MV-4-11 (cell line): ENCODE results near the gene BRPF3.

Source experiments
- DNase-seq: peaks from one replicate; lab custom pipeline; 2025; lab: John Stamatoyannopoulos, UW

Gene BRPF3

DNA sequence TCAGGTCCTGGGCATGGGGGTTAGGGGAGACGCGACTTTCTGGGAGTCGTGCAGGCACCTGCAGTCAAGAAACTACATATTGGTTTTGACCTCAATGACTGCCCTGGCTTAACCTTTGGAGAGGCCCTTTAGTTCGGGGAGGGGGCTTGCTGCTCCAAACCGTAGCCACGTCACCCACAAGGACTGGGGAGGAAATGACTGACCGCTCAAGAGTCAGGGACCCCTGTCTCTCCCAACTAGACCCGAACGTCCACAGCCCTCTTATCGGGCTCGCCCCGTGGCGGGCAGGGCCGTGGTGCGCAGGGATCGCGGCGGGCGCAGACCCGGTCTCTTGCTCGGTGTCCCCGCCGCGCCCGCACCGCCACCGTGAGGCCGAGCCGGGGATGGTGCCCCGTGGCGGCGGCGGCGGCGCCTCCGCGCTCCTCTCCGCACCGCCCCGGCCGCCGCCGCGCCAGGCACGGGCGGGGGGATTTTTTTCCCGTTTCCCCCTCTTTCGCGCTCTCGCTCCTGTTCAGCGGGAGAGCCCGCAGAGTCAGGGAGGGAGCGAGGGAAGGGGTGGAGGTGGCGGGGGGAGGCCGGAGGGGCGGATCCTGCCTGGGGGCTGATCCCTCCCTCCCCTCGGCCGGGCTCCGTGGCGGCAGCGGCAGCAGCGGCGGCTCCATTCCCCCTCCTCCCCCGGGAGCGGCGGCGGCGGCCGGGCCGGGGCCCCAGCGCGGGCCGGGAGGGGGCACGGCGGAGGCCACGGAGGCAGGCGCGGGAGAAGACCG, at the start of gene BRPF3:
Gene BRPF3 (plus strand): TSS at position 632 of the 767 bp plus-strand sequence. CDS start 3,579 bp downstream, outside the sequence.
- peak; percentile 42 for DNase-seq

DNA sequence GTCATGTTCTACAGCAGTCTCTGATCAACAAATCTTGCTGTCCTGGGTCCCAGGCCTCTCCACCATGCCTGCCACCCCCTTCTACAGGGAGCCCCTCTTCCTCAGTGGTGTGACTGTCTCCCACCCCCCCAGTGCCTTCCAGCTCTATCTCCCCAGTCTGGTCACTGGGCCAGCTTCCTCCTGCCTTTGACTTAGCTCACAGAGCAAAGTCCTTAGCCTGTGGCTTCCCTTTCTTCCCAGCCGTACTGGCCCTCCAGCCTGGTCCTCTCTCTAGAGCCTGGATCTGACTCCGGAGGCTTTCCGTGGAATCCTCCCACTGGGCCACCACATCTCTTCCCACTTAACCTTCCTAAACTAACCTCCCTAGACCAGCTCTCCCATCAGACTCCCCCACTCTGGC, 49.2 kb upstream of the BRPF3 start:
- DNase-seq: no peak

DNA sequence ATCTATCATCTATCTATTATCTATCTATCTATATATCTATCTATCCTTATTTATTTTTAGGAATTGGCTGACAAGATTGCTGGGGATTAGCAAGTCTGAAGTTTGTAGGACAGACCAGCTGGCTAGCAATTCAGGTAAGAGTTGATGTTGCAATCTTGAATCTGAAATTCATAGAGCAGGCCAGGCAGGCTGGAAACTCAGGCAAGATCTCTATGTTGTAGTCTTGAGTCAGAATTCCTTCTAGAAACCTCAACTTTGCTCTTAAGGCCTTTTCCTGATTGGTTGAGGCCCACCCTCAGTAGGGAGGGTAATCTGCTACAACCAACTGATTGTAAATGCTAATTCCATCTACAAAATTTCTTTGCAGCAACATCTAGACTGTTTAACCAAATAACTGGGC, 47.1 kb upstream of the BRPF3 start:
- DNase-seq: no peak

DNA sequence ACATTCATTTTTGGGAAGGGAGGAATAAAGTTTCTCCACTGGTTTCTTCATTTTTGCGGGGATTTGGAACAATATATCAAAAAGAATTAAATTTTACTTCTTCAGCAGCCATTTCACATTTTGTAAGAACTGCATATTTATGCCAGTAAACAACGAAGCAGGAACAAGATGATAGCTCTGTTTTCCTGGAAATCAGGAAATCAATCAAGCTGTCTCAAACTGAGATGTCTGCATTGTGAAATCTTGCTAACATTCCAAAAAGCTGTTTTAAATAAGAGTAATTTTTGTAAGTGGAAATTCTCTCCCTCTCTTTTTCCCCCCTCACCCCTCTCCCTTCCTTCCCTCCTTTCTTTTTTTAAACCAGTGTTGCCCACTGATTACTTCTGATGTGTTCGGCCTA, 46.3 kb upstream of the BRPF3 start:
- DNase-seq: no peak

DNA sequence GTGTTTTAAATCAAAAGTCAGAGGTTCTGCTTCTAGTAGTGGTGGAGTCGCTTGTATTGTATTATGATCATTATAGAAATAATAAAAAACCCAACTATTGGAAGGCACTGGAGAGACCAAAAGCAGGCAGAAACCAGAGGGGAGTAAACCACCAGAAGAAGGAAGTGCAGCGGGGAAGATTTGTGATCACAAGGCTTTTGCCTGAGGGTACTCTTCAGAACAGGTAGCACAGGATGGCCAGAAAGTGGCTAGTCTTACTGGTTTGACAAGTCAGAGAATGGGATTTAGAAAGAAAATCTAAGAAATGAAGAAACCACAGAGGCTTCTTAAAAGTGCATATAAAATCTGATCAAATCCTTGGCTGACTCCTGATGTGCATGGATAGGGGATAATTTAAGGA, 42.3 kb upstream of the BRPF3 start:
- DNase-seq: no peak

DNA sequence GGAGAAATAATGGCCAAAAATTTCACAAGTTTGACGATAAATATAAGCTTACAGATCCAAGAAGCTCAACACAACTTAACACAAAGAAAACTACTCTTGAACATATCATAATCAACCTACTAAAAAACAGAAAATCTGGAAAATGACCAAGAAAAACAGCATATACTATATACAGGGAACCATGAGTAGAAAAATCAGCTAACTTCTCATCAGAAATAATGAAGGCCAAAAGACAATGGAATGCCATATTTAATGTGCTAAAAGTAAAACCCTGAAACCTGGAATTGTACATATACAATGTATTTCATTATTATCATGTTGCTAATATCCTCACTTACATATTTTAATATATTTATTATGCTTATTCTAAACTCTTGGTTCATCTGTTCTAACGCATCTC, 40.9 kb upstream of the BRPF3 start:
- DNase-seq: no peak

DNA sequence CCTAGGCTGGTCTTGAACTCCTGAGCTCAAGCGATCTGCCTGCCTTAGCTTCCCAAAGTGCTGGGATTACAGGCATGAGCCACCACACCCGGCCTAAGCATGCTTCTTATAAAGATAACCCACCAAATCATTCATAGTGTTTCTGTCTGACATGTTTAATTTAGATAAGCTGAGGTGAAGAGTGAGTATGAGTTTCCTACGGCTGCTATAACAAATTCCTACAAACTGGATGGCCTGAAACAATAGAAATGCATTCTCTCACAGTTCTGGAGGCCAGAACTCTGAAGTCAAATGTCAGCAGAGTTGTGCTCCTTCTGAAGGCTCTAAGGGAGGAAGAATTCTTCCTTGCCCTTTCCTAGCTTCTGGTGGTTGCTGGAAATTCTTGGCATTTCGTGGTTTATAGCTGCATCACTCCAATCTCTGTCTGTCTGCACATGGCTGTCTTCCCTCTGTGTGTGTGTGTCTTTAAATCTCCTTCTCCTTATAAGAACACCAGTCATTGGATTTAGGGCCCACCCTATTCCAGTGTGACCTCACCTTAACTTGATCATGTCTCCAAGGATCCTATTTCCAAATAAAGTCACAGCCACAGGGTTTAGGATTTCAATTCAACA, 36.3 kb upstream of the BRPF3 start:
- DNase-seq: no peak

DNA sequence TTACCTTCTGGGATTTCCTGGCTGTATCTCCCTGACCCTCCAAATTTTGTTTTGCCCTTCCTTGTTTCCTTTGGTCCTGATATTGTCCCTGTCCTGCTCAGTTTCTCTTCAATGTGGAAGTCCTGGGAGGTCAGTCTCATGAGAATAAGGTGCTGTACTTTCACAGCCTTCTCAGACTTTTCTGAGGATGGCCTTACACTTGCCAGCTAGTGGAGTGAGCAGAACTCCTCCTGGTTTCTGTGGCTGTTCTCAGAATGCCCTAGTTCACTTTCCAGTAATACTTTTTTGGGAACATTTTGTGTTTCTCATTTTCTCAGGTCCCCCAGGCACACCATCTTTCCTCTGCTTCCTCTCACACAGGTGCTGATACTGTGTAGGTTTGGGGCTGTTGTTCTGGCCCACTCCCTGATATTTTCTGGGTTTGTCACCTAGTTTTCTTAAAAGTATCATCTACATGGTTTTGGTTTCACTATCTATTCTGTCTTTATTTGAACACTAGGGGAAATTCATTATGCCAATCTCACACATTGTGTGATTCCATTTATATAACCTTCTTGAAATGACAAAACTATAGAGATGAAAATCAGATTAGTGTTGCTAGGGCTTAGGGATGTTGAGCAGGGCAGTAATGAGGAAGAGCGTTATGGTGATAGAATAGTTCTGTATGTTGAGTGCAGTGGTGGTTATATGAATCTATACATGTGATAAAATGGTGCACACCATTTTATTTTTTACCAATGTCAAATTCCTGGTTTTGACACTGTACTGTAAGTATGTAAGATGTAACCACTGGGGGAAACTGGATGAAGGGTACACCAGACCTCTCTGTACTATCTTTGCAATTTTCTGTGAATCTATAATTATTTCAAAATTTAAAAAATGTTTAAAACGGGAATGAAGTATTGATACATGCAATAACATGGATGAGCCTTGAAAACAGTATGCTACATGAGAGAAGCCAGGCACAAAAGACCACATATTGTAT, 27.2 kb upstream of the BRPF3 start:
- DNase-seq: no peak

DNA sequence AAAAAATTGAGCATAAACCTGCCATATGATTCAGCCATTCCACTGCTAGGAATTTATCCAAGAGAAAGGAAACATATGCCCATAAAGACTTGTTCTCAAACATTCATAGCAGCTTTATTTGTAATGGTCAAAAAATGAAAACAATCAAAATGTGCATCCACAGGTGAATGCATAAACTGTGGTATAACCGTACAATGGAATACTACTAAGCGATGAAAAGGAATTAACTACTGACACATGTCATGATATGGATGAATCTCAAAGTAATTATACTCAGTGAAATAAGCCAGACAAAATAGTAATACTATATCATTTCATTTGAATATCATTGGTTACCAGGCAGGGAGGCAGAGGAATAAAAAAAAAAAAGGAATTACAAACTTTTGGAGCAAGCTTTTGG, 25.8 kb upstream of the BRPF3 start:
- DNase-seq: no peak

DNA sequence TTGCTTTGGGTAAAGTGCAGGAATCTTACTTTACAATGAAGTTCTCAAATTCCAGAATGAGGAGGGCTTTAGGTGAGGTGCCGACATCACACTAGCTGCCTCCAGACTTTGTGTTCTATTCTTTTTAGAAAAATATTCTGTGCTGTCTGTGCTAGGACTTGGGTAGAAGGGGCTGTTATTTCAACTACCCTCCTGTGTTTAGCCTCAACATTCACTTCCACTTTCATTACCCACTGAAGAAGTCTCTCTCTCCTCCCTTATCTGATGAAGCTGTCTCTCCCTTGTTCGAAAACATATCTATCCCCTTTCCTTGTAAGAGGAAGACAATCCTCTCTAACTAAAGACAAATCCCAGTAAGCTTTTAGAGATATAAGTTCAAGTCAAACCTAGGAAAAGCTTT, 25.0 kb upstream of the BRPF3 start:
- peak; percentile 25 for DNase-seq

DNA sequence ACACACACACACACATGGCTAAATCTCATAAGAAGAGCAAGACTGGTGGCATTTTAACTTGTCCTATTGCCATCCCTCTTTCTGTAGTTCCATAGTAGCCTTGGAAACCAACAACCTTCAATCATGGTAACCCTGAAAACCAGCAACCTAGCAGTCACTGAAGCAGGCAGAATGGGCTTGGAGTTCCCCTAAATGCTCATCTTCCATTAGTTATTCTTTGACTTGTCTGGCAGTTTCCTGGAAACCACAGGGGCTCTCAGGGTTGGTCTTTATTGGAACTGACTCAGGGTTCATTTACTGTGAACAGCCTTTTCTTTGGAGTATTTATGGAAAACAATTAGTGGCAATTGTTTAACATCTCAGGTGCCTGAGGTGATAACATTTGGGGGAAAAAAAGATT, 19.4 kb upstream of the BRPF3 start:
- DNase-seq: no peak

DNA sequence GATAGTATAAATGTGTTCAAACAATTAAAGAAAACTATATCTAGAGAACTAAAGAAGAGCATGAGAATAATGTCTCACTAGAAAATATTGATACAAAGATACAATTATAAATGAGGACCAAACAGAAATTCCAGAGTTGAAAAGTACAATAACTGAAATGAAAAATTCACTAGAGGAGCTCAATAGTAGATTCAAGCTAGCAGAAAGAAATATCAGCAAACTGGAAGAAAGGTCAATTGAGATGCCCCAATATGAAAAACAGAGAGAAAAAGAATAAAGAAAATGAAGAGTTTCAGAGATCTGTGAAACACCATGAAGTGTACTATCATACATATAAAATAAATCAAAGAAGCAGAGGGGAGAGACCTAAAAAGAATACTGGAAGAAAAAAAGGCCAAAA, 18.0 kb upstream of the BRPF3 start:
- DNase-seq: no peak

DNA sequence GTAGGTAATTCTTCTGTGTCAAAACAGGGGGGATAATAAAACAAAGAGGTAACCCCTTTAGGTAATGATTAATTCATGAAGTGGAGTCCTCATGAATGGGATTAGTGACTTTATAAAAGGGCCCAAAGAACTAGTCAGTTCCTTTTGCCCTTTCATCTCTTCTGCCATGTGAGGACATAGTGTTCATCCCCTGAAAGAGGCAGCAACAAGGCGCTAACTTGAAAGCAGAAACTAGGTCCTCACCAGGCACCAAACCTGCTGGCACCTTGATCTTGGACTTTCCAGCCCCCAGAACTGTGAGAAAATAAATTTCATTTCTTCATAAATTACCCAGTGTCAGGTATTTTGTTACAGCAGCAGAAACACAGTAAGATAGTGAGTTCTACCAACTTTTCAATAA, 16.4 kb upstream of the BRPF3 start:
- no peak for DNase-seq

DNA sequence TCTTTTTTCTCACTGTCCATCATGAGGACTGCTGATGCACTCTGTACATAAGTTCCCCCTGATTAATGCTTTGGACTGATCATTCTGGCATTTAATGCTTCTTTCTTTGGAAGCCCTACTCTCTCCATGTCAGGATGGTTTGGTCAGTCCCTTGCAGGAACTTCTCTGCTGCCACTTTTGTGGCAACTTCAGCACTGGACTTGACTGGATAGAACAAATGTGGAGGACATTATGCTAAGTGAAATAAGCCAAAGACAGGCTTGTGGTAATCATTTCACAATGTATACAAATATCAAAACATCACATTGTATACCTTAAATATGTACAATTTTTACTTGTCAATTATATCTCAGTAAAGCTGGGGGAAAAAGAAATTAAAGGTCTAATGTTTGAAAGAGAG, 12.2 kb upstream of the BRPF3 start:
- DNase-seq: no peak

DNA sequence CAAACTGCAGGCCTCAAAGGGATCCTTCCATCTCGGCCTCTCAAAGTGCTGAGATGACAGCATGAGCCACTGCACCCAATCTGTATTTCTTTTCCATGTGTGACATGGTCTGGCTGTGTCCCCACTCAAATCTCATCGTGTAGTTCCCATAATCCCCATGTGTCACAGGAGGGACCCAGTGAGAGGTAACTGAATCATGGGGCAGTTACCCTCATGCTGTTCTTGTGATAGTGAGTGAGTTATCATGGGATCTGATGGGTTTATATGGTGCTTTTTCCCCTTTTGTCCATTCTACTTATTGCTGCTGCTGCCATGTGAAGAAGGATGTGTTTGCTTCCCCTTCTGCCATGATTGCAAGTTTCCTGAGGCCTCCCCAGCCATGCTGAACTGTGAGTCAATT, 10.3 kb upstream of the BRPF3 start:
- DNase-seq: no peak

DNA sequence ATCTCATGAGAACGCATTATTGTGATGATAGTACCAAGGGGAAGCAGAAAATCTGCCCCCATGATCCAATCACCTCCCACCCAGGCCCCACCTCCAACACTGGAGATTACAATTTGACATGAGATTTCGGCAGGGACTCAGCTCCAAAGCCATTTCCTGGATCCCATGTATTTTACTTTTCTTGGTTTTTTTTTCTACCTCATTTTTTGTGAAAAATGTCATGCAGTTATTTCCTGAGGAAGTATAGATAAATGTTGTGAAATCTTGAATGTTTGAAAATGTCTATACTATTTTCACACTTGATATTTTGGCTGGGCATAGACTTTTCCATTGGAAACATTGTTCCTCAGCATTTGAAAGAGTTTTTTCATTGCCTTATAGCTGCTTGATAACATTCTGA, 9.1 kb upstream of the BRPF3 start:
- DNase-seq: peak; percentile 34

DNA sequence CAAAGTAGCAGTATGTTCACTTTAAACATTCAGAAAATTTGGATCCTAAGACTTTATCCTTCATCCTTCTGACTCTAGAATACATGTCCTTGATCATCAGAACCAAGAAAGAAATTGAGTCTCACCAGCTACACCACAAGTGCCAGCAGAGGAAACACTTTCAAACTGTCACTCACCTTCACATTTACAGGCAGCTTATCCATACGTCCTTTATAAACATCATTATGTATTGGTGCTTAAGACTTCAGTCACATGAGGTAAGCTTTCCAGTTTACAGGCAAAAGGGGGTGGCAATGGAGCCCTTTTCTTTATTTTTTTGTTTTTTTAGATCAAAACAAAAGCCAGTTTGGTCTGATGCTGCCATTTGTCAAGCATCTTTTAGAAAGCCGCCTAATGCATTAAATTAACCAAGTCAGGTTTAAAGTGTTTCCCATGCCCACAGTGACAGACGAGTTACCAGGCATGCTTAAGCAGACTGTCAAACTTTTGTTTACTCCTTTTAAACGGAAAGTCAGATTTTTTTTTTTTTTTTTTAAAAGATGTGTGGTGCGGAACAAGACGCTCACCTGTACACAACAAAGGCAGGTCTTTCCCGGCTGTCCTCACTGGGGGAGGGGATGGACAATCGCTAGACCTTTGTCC, 952 bp upstream of the BRPF3 start:
- no peak for DNase-seq

DNA sequence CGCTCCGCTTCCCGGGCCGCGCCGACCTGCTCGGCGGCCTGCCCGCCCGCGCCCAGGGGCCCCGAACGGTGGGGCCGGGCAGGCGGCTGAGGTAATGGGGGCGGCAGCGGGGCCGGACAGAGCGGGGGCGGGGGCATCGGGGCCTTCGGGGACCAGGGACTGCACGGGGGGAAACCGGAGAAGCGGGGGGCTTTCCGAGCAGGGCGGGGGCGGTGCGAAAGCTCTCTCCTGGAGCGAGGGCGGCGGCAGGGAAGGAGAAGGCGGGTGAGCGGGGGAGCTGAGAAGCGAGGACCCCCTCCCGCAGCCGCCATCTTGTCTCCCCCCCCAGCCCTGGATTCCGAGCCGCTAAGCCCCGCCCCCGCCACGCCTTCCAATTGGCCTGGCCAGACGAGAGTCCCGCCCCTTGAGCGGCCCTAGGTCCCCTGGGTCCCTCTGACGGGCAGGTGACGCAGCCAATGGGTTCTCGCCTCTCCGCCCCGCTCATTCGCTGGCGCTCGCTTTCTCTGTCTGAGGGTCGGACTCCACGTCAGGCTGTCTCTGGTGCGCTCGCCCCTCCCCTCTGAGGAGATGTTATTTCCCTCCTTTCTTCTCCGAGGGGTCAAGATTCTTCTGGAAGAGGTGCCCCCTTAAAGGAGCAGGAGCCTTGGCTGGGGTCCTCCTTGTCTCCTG, 470 bp downstream of the BRPF3 start:
- peak; percentile 94 for DNase-seq

DNA sequence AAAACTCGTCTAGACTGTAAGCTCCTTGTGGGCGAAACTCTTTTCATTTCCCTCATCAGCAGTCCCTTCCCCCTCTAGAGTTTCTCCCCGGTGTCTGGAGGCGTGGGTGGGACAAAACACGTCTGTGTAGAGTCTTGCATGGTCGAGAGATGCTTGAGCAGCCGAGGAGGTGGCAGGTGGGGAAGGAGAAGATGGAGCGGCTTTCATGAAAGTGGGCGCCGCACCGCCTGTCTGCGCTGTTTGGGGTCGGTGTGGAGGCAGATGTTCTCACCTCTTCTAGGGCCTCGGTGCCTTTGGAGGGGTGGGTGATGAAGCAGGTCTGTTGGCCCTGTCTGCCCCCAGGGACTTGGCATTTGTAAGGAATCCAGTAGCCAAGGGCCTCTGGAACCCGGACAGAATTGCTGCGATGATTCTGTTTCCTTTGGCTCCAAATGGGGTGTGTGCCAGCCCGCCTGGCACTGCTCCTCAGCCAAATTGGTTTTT, 1.2 kb downstream of the BRPF3 start:
- DNase-seq: no peak

DNA sequence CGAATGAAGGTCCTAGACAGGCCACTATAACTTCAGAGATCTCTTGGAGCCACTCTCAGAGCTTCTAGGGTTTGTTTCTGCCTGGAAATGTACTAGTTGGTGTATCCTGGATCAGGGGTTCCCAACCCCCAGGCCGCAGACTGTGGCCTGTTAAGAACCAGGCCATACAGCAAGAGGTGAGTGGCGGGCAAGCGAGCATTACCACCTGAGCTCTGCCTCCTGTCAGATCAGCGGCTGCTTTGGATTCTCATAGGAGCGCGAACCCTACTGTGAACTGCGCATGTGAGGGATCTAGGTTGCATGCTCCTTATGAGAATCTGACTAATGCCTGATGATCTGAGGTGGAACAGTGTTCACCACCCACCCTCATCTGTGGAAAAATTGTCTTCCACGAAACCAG, 2.4 kb downstream of the BRPF3 start:
- DNase-seq: no peak

DNA sequence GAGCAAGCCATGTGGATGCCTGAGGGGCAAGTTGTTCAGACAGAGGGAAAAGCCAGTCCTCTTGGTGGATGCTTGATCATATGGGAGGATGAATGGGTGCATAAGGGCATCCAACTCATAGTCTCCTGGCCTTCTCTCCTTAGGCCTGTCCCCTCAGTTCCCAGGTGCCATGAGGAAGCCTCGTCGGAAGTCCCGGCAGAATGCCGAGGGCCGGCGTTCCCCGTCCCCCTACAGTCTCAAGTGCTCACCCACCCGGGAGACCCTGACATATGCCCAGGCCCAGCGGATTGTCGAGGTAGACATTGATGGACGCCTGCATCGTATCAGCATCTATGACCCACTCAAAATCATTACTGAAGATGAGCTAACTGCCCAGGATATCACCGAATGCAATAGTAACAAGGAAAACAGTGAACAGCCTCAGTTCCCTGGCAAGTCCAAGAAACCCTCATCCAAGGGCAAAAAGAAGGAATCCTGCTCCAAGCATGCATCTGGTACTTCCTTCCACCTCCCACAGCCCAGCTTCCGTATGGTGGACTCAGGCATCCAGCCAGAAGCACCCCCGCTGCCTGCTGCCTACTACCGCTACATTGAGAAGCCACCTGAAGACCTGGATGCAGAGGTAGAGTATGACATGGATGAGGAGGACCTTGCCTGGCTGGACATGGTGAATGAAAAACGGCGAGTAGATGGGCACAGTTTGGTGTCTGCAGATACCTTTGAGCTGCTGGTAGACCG, 3.8 kb downstream of the BRPF3 start:
- DNase-seq: no peak
